ENCODE data around the gene SLC17A7.
"Not testable (repeated sequence)": the region's sequence is repeated elsewhere in the genome, so short reads cannot be mapped to it uniquely, and the experiment has no call there.

The SLC17A7 gene

DNA sequence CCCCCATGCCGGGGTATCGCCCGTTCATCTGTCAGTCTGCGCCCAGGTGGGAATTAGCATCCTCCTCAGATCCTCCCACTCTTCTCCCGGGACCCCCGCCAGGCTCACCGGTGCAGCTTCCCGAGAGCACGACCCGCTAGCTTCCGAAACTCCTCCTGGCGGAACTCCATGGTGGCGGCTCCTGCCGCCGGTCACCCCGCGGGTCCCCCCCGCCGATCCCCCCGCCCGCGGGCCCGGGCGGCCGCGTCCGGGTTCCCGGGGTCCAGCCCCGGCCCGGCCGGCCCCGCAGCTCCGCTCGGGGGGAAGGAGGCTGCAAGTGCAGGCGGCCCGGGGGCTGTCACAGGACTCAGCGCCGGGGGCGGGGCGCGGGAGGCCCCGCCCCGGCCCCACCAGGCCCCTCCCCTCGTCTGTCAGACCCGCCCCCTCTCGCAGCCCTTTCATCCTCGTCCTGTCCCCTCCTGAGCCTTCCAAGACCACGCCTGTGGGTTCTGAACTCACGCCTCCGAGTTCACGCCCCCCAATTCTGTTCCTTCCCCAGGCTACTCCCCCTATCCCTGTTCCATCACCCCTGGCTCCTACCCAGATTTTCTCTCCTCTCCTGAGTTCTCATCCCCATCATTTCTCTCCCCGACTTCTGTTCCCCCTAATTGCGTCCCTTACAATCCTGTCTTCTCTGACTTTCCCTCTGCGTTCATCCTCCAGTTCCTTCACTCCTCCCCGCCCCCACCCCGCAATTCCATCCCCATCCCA, at the start of gene SLC17A7:
SLC17A7 (minus strand) TSS at position 318 of the 750 bp plus-strand sequence; CDS start at position 170, 148 bp downstream.
- DNase-seq = no peak

DNA sequence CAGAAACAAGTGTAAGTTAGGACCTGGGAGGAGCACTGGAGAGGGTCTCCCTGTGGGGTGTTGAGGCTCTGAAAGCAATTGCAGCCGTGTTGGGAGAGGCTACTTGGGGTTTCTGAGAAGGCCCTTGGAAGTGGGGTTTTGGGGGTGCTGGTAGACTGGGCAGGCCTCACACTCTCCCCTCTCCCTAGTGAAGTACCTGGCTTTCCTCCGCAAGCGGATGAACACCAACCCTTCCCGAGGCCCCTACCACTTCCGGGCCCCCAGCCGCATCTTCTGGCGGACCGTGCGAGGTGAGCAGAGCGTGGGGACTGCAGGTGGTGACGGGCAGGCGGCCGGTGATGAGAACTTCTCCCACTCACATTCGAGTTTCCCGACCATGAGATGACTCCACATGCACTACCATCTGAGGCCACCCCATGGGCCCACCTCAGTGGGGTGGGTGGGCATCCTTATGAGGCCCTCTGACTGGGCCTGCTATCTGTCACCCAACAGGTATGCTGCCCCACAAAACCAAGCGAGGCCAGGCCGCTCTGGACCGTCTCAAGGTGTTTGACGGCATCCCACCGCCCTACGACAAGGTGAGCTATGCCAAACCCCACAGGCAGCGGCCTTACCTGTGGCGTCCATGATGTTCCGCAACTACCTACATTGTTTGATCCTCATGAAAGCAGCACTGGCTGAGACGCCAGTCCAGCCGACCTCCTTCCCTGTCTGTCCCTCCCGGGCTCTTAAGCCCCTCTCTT, 49.1 kb upstream of the SLC17A7 start:
- DNase-seq = no peak

DNA sequence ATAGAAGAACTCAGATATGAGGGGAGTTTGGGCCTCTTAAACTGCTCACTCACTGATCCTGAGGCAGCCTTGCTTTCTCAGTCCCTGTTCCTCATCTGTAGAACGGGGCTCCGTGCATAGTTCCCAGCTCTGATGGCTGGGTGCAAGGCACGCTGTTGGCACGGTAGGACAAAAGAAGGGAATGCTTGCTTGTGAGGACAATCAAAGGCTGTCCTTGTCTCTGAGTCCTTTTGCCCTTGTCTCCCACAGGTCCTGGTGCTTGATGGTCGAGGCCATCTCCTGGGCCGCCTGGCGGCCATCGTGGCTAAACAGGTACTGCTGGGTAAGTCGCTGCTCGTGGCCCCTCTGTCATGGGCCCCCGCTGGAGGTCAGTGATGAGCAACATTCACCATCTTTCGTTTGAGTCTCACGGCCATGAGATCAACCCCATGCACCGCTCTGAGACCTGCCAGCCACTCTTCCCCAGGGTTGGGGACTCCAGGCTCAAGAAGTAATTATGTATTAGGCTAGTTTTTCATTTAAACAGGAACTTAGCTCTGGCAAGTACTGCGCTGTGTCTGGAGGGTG, 48.4 kb upstream of the SLC17A7 start:
- DNase-seq = no peak

DNA sequence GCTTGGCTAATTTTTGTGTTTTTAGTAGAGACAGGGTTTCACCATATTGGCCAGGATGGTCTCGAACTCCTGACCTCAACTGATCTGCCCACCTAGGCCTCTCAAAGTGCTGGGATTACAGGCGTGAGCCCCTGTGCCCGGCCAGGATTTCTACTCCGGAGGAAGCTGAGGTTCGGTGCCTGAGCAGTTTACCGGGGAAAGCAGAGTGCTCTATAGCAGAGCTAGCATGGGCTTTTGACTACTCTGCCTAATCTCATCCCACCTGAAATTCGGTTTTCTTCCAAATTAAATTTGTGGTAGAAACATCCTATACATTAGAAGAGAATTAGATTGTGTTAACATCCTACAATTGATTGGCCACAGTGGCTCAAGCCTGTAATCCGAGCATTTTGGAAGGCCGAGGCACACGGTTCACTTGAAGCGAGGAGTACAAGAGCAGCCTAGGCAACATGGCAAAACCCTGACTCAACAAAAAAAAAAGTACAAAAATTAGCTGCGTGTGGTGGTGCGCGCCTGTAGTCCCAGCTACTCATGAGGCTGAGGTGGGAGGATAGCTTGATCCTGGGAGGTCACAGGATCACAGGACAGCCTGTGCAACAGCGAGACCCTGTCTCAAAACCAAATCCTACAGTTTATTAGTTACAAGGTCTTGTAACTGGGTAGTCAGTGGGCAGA, 47.7 kb upstream of the SLC17A7 start:
- no peak for DNase-seq

DNA sequence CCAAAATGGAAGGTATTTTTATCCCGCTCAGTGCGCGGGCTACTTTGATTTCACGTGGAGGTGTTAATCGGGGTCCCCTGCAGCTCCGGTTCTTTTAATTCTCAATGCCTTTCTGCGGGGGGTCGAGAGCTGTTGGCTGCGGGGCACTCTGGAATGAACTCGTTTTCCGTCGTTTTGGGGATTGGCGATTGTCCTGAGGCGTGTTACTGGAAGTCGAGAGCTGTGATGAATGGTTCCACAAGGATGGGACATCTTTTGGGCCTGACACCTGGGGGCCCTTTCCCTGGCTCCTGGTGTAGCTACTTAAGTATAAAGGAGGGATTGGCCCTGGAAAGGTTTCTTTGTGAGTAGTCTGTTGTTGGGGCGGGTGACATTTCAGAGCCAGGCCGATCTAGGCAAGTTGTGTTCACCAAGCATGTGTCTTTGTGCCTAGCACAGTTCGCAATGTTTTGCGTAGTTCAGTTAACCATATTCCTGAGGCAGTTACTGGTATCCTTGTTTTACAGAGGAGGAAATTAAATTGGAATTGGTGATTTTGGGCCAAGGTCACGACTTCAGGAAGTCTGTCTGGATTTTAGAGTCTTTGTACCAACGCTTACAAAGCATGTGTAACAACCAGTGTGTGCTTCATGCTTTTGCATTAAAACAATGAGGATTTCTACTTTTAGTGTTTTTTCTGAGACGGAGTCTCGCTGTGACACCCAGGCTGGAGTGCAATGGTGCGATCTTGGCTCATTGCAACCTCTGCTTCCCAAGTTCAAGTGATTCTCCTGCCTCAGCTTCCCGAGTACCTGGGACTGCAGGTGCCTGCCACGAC, 46.9 kb upstream of the SLC17A7 start:
- no peak for DNase-seq

DNA sequence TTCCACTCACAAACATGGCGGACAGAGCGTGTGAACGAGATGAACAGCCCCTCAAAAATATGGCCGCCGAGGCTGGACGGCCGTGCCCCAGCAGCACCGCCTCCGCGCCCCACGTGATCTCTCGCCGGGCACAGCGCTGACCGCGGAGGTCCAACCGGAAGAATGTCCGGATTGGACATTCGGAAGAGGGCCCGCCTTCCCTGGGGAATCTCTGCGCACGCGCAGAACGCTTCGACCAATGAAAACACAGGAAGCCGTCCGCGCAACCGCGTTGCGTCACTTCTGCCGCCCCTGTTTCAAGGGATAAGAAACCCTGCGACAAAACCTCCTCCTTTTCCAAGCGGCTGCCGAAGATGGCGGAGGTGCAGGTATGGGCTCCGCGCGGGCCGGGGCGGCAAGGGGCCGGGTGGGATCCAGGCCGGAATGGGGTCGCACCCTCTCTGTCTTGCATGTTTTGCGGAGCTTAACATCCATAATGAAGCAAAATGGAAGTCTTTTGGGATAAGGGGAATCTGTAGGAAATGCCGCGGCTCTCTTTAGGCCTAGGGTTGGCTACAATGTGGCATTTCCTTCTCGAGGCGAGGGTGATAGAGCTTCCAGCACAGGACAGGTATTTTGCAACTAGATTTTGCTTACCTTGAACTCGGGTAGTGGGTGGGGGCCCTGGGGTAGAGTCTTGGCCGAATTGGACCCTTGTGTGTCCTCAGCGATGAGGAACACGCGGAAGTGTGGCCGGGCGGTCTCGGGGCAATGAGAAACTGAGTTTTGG, 46.1 kb upstream of the SLC17A7 start, which contains the start of gene RPL13A:
RPL13A (plus strand) TSS at position 332 of the 769 bp plus-strand sequence; CDS start at position 354, 22 bp downstream.
- DNase-seq = peak; percentile 100

DNA sequence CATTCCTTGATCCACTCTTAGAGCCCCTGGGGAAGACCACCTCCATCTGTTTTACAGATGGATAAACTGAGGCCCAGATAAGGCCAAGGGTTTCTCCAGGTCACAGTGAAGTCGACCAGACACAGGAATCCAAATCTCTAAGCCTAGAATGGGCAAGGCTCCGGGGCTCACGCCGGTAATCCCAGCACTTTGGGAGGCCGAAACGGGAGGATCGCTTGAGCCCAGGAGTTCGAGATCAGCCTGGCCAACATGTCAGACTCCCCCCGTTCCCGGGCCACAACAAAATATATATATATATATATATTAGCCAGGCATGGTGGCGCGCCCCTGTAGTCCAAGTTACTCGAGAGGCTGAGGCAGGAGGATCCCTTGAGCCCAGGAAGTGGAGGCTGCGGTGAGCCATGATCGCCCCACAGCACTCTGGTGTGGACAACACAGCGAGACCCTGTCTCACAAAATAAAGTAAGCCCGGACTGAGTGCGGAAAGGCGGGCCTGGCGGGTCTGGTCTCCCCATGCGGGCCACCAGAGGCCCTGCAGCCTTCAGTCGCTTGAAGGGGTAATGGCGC, 45.5 kb upstream of the SLC17A7 start:
- DNase-seq = no peak

DNA sequence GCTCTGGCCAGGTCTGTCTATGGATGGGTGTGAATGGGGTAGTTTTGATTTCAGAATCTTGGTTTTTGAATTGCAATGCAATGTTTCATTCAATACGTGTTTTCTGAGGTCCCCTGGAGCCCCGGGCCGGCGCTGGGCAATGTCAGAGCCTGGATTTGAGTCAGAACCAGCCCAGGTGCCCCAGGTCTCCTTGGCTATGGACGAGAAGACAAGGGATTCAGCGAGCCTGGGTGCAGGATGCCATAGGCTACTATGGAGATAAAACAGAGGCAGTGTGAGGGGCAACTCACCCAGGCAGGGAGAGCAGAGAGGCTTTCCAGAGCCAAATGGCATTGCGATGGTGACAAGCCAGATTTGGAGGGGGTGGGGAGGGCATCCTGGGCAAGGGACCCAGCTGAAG, 44.9 kb upstream of the SLC17A7 start:
- DNase-seq = no peak

DNA sequence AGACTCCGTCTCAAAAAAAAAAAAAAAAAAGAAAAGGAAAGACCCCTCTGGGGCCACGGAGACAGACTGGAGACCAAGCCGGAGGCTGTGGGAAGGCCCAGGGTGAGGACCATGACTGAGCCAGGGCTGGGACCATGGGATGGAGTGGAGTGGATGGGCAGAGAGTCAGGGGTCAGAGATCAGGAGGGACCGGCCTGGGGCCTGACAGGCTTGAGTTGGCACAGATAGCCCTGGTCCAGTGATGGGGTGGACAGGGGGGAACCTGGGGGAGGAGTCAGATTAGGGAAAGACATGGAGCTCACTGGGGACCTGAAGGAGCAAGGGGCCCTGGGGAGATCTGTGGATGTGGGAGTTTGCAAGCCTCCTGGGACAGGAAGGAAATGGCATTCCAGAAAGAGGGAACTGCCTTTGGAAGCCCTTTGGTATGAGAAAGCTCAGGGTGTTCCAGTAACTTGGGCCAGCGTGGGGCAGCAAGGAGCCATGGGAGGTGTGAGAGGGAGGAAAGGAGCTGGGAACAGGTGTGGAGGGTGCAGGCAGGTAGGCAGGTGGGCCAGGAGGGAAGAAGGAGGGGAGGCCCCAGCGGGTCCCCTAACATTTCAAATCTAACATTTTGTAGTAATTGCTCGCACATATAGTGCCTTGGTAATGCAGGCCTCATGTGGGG, 39.8 kb upstream of the SLC17A7 start:
- no peak for DNase-seq

DNA sequence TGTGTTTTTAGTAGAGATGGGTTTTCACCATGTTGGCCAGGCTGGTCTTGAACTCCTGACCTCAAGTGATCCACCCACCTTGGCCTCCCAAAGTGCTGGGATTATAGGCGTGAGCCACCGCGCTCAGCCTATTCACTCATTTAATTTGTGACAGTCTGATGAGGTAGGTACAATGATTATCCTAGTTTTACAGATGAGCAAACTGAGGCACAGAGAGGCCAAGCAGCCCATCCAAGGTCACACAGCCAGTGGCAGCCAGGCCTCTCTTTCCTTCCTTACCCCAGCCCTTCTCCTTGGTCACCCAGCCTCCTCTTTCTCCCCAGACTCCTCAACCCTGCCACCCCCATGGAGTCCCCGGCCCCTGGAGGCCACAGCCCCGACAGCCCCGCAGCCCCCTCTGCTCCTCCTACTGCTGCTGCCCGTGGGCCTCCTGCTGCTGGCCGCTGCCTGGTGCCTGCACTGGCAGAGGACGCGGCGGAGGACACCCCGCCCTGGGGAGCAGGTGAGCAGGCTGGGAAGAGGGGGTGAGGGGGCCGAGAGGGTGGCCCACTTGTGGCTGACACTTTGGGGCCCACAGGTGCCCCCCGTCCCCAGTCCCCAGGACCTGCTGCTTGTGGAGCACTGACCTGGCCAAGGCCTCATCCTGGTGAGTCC, 38.8 kb upstream of the SLC17A7 start:
- no peak for DNase-seq

DNA sequence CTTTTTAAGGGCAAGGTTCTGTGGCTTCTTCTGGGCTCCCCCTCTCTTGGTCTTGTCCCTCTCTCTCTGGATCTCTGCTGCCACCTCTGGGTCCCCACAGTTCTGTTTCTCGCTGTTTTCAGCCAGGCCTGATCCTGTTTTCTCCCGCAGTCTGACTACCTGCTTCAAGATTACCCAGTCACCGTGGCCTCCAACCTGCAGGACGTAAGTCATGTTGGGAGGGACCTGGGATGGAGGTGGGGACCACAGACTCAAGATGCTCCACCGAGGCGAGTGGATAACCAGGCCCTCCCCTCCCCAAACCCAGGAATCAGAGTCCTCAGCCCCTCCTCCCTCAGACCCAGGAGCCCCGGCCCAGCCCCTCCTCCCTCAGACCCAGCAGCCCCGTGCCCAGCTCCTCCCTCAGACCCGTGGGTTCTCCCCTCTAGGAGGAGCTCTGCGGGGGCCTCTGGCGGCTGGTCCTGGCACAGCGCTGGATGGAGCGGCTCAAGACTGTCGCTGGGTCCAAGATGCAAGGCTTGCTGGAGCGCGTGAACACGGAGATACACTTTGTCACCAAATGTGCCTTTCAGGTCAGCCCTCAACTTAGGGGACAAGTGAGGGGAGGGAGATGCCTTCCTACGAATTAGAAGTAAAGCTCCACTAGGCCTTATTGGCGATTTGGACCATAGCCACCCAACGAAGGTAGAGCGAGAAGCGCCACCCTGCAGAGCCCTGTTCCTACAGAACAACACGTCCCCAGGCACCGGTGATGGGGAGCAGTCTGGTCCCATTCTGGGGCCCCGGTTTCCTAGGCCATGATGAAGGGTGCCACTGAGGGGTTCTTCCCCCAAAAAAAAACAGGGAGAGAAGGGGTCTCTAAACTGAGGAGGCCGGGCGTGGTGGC, 34.9 kb upstream of the SLC17A7 start:
- DNase-seq = no peak

DNA sequence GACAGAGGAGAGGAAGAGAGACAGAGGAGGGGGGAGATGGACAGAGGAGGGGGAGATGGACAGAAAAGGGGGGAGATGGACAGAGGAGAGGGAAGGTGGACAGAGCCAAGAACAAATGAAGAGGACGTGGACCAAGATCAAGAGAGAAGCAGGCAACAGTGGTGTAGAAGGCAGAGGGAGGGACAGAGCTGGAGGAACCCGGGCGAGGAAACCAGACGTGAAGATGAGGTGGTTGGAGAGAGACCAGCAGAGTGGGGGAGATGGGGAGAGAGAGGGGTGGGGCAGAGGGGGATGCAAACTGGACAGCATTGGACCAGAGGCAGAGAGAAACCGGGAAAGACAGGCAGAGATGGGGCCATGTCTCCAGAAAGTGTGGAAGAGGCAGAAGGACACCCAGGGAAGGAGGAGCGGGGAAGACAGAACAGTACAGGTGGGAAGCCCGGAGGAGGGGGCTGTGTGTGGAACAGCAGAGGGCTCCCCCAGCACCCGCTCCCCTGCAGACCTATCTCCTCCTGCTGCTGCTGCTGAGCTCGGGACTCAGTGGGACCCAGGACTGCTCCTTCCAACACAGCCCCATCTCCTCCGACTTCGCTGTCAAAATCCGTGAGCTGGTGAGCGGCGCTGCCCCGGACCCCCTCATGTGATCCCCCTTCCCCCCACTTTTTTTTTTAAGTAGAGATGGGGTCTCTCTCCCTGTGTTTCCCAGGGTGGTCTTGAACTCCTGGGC, 34.0 kb upstream of the SLC17A7 start:
- DNase-seq = no peak

DNA sequence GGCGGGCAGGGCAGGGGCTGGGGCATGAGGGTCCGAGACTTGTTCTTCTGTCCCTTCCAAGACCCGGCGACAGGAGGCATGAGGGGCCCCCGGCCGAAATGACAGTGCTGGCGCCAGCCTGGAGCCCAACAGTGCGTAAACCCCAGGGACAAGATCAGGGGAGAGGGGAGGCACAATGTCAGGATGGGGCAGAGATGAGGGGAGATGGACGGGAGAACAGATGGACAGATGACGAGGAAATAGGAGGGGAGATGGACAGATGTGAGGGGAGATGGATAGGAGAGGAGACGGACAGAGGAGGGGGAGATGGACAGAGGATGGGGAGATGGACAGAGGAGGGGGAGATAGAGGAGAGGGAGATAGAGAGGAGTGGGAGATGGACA, 33.2 kb upstream of the SLC17A7 start:
- DNase-seq = no peak

DNA sequence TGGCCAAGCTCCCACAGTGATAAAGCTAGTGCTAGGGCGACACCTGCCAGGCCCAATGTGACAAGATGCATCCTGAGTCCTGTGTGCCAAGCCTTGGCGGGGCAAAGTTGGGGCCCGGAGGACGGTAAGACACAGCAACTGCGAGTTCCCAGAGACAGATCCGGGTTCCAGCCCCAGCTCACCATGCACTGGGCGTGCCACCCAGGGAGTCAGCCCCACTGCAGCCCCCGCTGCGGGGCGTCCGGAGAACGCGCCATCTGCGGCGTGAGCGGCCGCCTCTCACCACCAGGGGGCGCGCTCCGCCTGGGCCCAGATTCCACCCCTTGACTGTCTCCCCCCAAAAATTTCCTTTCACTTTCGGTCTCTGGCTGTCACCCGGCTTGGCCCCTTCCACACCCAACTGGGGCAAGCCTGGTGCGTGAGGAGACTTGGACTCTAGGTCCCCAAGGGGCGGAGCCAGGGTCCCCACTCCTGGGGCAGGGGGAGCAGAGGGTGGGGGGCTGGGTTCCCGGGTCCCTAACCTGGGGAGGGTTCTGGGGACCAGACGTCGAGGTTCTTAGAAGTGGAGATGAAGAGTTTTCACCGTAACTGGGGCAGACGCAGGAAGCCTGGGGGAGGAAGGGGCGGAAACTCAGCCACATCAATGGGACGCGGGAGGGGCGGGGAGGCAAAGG, 32.7 kb upstream of the SLC17A7 start, which contains the start of gene FLT3LG:
FLT3LG (plus strand) TSS at position 348 of the 674 bp plus-strand sequence. CDS start 425 bp downstream, outside the sequence.
- peak; percentile 84 for DNase-seq

DNA sequence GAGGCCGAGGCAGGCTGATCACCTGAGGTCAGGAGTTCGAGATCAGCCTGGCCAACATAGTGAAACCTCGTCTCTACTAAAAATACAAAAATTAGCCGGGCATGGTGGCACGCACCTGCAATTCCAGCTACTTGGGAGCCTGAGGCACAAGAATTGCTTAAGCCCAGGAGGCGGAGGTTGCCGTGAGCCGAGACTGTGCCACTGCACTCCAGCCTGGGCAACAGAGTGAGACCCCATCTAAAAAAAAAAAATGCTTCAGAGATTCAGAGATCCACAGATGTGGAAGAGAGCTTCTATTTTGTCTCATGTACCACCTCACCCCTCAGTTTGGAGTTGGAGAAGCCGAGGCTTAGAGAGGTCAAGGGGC, 32.2 kb upstream of the SLC17A7 start:
- DNase-seq = not testable (repeated sequence)

DNA sequence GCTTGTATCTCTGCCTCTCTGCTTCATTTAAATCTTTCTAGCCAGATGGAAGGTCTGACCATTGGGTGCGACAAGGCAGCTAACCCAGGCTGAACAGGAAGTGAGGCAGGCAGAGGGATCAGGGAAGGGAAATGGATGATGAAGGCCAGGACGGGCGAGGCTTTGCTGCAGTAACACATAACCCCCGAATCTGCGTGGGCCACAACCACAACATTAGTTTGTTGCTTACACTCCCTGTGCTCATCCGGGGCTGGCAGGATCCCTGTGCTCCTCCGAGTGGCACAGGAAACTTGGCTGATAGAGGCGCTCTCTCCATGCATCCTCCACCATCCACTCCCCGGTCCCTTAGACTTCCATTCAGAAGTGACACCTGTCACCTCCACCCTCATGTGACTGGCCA, 31.6 kb upstream of the SLC17A7 start:
- no peak for DNase-seq

DNA sequence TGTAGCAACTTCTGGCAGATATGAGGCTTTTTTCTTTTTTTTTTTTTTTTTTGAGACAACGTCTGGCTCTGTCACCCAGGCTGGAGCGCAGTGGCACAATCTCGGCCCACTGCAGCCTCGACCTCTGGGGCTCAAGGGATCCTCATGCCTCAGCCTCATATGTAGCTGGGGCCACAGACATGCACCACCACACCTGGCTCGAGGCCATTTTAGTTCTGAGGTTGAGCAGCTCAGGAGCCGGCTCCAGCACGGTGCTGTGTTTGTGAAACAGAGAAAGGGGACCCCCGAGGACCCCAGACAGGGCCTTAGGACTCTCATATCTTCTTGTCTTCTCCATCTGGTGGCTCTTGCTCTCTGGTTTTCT, 29.3 kb upstream of the SLC17A7 start:
- no peak for DNase-seq

Measured in right forelimb (tissue), 1 donor.